Choroid plexus epithelial cell (primary cell): ENCODE measurements around the gene MAP2K5.

ENCODE experiments used
- DNase-seq: peaks from one replicate; pipeline ENCODE4 v3.0.0-alpha.2; 2010; ENCODE audit warnings: low read depth
- H3K4me3 ChIP-seq: 2 replicates; pipeline ENCODE4 v1.5.1; 2011; ENCODE audit warnings: low read depth, mild to moderate bottlenecking, control low read depth, low read length, moderate library complexity
- TF ChIP-seq, protein P1 (sequence below): conservative IDR thresholded peaks from 2 replicates; pipeline ENCODE4 v1.5.1; 2011; ENCODE audit warnings: low read depth, mild to moderate bottlenecking, control low read depth, inconsistent platforms, low read length, moderate library complexity

Gene MAP2K5

DNA sequence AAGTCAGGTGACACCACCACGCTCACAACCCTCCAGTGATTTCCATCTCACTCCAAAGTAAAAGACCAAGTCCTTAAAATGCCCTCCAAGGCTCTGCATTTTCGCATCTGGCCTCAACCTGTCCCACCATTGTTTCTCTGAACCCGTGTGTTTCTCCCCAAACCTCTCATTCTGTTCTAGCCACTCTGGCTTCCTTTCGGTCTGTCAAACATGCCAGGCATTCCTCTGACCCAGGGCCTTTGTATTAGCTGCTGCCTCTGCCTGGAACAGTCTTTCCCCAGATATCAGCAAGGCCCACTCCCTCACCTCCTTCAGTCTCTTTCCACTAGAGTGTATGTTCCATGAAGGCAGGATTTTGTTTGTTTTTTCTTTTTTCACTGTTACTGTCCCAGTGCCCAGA is 16.0 kb downstream of the MAP2K5 start:
- DNase-seq = no peak
- H3K4me3 ChIP-seq = no peak overlapping the region
- TF ChIP-seq, protein P1, sequence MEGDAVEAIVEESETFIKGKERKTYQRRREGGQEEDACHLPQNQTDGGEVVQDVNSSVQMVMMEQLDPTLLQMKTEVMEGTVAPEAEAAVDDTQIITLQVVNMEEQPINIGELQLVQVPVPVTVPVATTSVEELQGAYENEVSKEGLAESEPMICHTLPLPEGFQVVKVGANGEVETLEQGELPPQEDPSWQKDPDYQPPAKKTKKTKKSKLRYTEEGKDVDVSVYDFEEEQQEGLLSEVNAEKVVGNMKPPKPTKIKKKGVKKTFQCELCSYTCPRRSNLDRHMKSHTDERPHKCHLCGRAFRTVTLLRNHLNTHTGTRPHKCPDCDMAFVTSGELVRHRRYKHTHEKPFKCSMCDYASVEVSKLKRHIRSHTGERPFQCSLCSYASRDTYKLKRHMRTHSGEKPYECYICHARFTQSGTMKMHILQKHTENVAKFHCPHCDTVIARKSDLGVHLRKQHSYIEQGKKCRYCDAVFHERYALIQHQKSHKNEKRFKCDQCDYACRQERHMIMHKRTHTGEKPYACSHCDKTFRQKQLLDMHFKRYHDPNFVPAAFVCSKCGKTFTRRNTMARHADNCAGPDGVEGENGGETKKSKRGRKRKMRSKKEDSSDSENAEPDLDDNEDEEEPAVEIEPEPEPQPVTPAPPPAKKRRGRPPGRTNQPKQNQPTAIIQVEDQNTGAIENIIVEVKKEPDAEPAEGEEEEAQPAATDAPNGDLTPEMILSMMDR = no peak

DNA sequence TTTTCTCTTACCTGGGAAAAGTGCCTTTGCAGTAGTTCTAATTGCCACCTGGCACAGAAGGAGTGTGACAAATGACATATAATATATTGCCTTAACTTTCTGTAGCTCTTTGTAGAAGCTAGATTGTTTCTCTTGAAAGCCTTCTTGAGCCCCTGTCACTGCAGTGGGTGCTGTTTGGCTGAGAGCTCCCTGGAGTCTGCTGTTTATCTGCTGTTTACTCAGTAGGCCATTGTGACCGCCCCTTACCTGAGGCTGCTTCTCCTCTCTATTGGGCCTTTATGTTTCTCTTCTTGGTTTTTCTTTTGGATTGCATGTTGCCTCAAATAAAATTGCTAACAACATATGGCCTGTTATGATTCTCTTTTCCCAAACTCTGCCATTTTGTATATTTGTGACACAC is 16.7 kb downstream of the MAP2K5 start:
- no peak overlapping the region for H3K4me3 ChIP-seq
- TF ChIP-seq, protein P1 = no peak
- no peak for DNase-seq

DNA sequence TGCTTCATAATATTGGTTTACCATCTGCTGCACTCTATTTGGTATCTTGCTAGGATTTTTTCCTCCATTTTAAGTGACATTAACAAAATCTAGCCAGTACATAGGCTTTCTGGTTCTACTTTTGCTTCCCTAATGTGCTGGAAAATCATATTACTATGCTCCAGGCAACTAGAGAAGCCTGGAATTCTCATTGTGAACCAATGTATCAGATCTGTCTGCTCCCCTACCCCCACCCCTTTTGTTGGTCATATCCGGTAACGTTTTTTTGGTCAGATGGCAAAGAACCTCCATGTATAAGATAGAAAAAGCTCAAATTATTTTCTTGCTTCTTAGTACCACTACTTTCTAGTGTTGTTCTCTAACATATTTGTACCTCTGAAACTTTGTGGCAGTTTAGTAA is 17.1 kb downstream of the MAP2K5 start:
- no peak for DNase-seq
- H3K4me3 ChIP-seq = no peak overlapping the region
- TF ChIP-seq, protein P1 = no peak

DNA sequence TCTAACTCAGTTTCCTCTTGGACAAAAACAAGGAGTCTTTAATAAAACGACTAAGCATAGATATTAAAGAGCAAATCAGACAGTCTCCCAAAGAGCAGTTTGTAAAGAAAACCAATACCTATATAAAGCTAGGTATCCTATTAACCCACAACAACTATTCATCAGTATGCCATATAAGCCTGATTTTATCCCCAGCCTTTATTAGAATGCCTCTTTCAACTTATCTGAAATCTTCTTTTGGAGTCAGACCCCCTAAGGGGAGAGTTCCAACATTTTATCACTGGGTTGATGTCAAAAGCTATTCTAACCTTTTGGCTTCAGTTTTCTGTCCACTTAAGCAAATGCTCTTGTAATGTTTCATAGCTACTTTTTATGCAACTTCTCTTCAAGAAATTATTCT is 17.8 kb downstream of the MAP2K5 start:
- no peak for DNase-seq
- no peak overlapping the region for H3K4me3 ChIP-seq
- TF ChIP-seq, protein P1 = no peak

DNA sequence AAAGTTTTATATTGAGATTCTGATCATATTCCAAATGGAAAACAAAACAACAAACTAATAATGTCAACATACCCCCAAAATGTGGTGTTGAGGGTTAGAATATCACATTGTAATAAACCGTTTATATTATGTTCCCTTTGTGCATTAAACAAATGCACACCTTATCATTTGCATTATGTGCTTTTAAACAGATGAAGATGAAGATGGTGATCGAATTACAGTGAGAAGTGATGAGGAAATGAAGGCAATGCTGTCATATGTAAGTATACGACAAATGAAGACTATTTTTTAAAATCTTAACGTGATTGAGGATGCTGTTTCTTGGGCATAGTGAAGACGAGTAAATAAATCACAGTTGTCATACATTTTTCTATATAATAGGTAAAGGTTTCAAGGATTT is 20.6 kb downstream of the MAP2K5 start:
- TF ChIP-seq, protein P1 = no peak
- H3K4me3 ChIP-seq = no peak overlapping the region
- no peak for DNase-seq

DNA sequence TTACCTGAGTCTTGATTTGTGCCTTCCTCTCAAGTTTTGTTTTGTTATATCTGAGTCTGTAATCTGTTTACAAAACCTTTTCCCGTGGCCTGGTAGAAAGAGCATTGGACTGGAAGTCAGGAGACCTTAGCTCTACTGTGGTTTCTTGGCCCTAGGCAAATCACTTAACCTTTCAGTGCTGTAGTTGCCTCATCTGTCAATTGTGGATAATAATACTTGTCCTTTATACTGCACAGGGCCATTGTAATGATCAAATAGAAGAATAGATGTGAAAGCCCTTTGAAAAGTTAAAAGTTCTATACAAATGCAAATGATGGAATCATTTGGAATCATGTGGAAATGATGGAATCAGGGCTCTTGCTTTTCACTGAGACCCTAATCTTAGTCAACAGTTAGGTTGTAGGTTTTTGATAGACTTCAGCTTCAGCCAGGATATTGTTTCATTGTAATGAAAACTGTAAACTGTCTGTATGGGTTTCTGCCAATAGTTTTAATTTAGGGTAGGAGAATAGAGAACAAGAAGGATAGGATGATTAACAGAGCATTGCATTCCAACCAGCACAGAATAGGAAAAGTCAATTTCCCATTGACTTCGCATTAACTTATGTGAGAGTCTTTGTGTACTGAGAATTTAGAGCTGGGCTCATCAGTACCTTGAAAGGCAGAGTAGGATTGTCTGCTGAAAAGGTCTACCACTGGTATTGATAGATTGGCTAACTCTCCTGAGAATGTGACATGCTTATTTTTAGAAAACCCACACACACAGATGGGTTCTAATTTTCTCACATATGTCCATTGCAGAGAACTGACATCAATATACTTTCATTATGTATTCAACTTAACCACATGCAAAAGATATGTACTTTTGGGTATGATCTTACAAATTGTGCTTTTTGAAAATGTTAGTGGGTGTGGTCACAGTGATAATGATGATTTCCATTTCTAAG is 21.8 kb downstream of the MAP2K5 start:
- TF ChIP-seq, protein P1 = no peak
- H3K4me3 ChIP-seq = no peak overlapping the region
- no peak for DNase-seq

DNA sequence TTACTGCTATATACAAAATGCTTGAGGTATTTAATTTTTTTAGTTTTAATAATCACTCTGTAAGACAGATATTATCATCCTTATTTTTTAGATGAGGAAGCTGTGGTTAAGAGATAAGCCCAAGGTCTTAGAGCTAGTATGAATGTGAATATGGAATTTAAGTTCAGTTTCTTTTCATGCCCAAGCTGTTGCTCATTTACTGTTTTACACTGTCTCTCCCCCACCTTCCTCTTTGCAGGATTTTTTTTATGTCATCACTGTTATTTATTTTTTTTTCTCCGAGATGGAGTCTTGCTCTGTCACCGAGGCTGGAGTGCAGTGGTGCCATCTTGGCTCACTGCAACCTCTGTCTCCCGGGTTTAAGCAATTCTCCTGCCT is 22.5 kb downstream of the MAP2K5 start:
- TF ChIP-seq, protein P1 = no peak
- DNase-seq = peak; percentile 36
- H3K4me3 ChIP-seq = no peak overlapping the region
